Adrenal gland (tissue), 12 donors: ENCODE results near the gene DUOXA1. TPM values are rescaled to one million over a fixed set of nuclear protein-coding genes. Genes with fewer than 3 reads are reported as not detected.

Experiments used
- DNase-seq, 7 donors: peaks; one replicate each; pipeline ENCODE4 v3.0.0-alpha.2; 2019 to 2020
- H3K27ac ChIP-seq, 5 donors: fragments of 200-600 bp; sonication (generic) in 4 of 5; 1 replicate in 3 of 5; 2 replicates in 2 of 5; pipeline versions ENCODE4 v1.5.1 to v1.8.0; 2016 to 2020; ENCODE audit warnings: mild to moderate bottlenecking in 1 of 5
- H3K27me3 ChIP-seq: fragments of 200-600 bp; 2 replicates; pipeline ENCODE4 v1.8.0; 2021
- H3K36me3 ChIP-seq, 2 donors: fragments of 200-600 bp; replicated peaks in 1 of 2; 1 replicate in 1 of 2; 2 replicates in 1 of 2; pipeline versions ENCODE4 v1.5.1 to v1.8.0; 2018 to 2022
- H3K4me1 ChIP-seq, 2 donors: fragments of 200-600 bp; replicated peaks in 1 of 2; 1 replicate in 1 of 2; 2 replicates in 1 of 2; pipeline versions ENCODE4 v1.5.1 to v1.8.0; 2018 to 2021
- H3K4me3 ChIP-seq, 4 donors: fragments of 200-600 bp; sonication (generic) in 3 of 4; one replicate each; pipeline ENCODE4 v1.5.1; 2016 to 2018
- H3K9me3 ChIP-seq, 3 donors: fragments of 200-600 bp; sonication (generic) in 1 of 3; replicated peaks in 1 of 3; 1 replicate in 2 of 3; 2 replicates in 1 of 3; pipeline versions ENCODE4 v1.5.1 to v1.8.0; 2016 to 2021
- CTCF ChIP-seq, 6 experiments: fragments of 450-650 bp in 4 of 6; fragments of 200-600 bp in 2 of 6; sonication (generic) in 1 of 6; IDR thresholded peaks; 1 replicate in 5 of 6; 2 replicates in 1 of 6; pipeline versions ENCODE4 v1.5.1 to v1.8.0; 2016 to 2021; ENCODE audit warnings: antibody characterized with exemption in 6 of 6, mild to moderate bottlenecking in 2 of 6, moderate library complexity in 1 of 6
- POLR2A ChIP-seq, 2 donors: fragments of 450-650 bp; IDR thresholded peaks; one replicate each; pipeline ENCODE4 v1.6.1; 2017; ENCODE audit warnings: antibody characterized with exemption in 2 of 2, mild to moderate bottlenecking in 2 of 2, moderate library complexity in 1 of 2
- WGBS, 4 donors: extraction: QIAGEN DNeasy Blood & Tissue Kit in 2 of 4; methylation state at CpG; one replicate each; pipeline versions ENCODE4 v1.1.5 to v1.1.7; 2013 to 2017; 5-methylcytosine and 5-hydroxymethylcytosine counted together
- intact Hi-C, 2 donors: fragments of 100-400 bp; cut with DNase I; formaldehyde crosslinking; loops; one replicate each; pipeline versions ENCODE4 v1.14.1 to v1.15.0; 2022 to 2023
- polyA plus RNA-seq, 3 donors: library from polyadenylated mRNA; stranded (reverse); fragments of 200-250 nt in 2 of 3; fragments of 350-450 nt in 1 of 3; fragmentation: Illumina TruSeq in 1 of 3; extraction: RNeasy Lipid Tissue Mini Kit (QIAGEN cat#74804) in 1 of 3; gene quantifications; one replicate each; pipeline ENCODE4 v1.2.3, GENCODE V29; 2013 to 2014
- total RNA-seq, 9 donors: library from RNA; depleted of rRNA in 4 of 9; stranded (reverse); fragments of >200 nt in 4 of 9; fragments of 120-200 nt in 1 of 9; fragmentation: NEBNext Ultra II Directional in 1 of 9; extraction: Animal tissue kit (Norgen Biotek cat#: 25700) in 1 of 9; gene quantifications; one replicate each; pipeline versions ENCODE4 v1.1.0 to v1.2.4, GENCODE V29; 2013 to 2023
- donor health status: healthy with polysubstance abuse.
- donor health status: Bipolar disorder and iron deficiency.
- donor health status: DM: yes; HTN: yes; CAD: no.
- donor health status: DM: no; HTN: no; CAD: no.
- donor health status: DM: no; HTN: no; CAD: no.
- donor health status: DM: yes; HTN: yes; CAD: no.

Gene DUOXA1
- total and polyA plus RNA-seq, 12 donors = 0.11 to 21.3 (median 5.2) TPM

GRCh38 chr15:45113380-45113990 lies 16.2 kb downstream of the DUOXA1 start:
- no peaks in the 10 kb centered on the region for H3K36me3 ChIP-seq
- no peak for DNase-seq
- no peaks in the 10 kb centered on the region for H3K9me3 ChIP-seq
- H3K4me3 ChIP-seq = no peak overlapping the region
- peaks cover 72% of the 10 kb centered on the region for H3K27me3 ChIP-seq
- H3K4me1 ChIP-seq = peaks cover 6 to 19% of the 10 kb centered on the region in 2 donors
- 18 to 28% (median 26%) methylated on average over 11 to 14 of the region's 14 CpGs for WGBS, 4 donors
- intact Hi-C loops = loop anchor here in 1 of 2 donors (10.0 kb wide), 2 partner anchors 59 to 139 kb away; no protein-coding TSS in a partner anchor
- TF ChIP-seq POLR2A (IDR thresholded peaks at IDR 0.05) (no peak), CTCF (IDR thresholded peaks at IDR 0.05) (no peak)
- no peak overlapping the region for H3K27ac ChIP-seq

- no peak for TF ChIP-seq POLR2A (IDR thresholded peaks at IDR 0.05)
- no peak for TF ChIP-seq CTCF (IDR thresholded peaks at IDR 0.05)
- 2 to 7% (median 4%) methylated on average over 48 to 58 of the region's 58 CpGs; no CpG with 5 or more reads in 1 of the 4 donors for WGBS, 4 donors
- H3K27me3 ChIP-seq = peaks cover 72% of the 10 kb centered on the region
- H3K9me3 ChIP-seq = no peaks in the 10 kb centered on the region
- no peak overlapping the region for H3K27ac ChIP-seq
- H3K4me1 ChIP-seq = peaks cover 6 to 18% of the 10 kb centered on the region in 2 donors
- intact Hi-C loops = loop anchor here in 1 of 2 donors (10.0 kb wide), 2 partner anchors 58 to 138 kb away; no protein-coding TSS in a partner anchor
- H3K4me3 ChIP-seq = no peak overlapping the region
- no peak for DNase-seq
- no peaks in the 10 kb centered on the region for H3K36me3 ChIP-seq
Measured at GRCh38 chr15:45112591-45113379, 16.9 kb downstream of the DUOXA1 start.

- Histone ChIP-seq H3K36me3 (no peaks in the 10 kb centered on the region), H3K27ac (no peak overlapping the region), H3K4me3 (no peak overlapping the region), H3K4me1 (peaks cover 6 to 13% of the 10 kb centered on the region in 2 donors), H3K27me3 (peaks cover 66% of the 10 kb centered on the region), H3K9me3 (no peaks in the 10 kb centered on the region)
- 15 to 51% (median 21%) methylated on average over 3 to 13 of the region's 13 CpGs for WGBS, 4 donors
- DNase-seq = no peak
- TF ChIP-seq POLR2A (IDR thresholded peaks at IDR 0.05) = no peak
- no peak for TF ChIP-seq CTCF (IDR thresholded peaks at IDR 0.05)
- intact Hi-C loops = loop anchor here in 1 of 2 donors (10.0 kb wide), 2 partner anchors 57 to 137 kb away; no protein-coding TSS in a partner anchor
Measured at GRCh38 chr15:45112143-45112590, 17.5 kb downstream of the DUOXA1 start.
